H1 (cell line): Measurements from ENCODE around the gene FFAR2. TPM values are rescaled to one million over a fixed set of nuclear protein-coding genes. Genes with fewer than 3 reads are reported as not detected.

Source experiments
- CTCF ChIA-PET: fragments of 300-600 bp; sonication (Branson Sonifier 250); formaldehyde crosslinking; loops from one replicate; lab custom pipeline; 2021; ENCODE audit not compliant: partially characterized antibody; lab: Charles Lee
- POLR2A ChIA-PET: fragments of 300-600 bp; sonication (Branson Sonifier 250); formaldehyde crosslinking; loops from one replicate; lab custom pipeline; 2021; ENCODE audit warnings: inconsistent platforms; ENCODE audit not compliant: partially characterized antibody; lab: Charles Lee
- DNase-seq, 2 experiments: peaks; one replicate each; pipeline versions ENCODE4 v3.0.0 to v3.0.0-alpha.2; 2010 to 2022; ENCODE audit warnings: low spot score in 2 of 2, low read depth in 1 of 2, mixed read lengths in 1 of 2
- FAIRE-seq: peaks from 2 replicates; lab custom pipeline; 2011; peaks lifted over from hg19 to GRCh38; lab: Jason Lieb, UNC
- H2AFZ ChIP-seq: 2 replicates; pipeline ENCODE4 v1.8.1; 2012; ENCODE audit warnings: low read length, inconsistent platforms
- H2AK5ac ChIP-seq: 2 replicates; pipeline ENCODE4 v1.6.1; 2013; ENCODE audit warnings: low read depth, low read length
- H2BK120ac ChIP-seq: replicated peaks from 2 replicates; pipeline ENCODE3; 2013; ENCODE audit warnings: low read depth, low read length, inconsistent platforms
- H2BK12ac ChIP-seq: 2 replicates; pipeline ENCODE4 v1.6.1; 2013; ENCODE audit warnings: low read depth, low read length
- H2BK15ac ChIP-seq: 2 replicates; pipeline ENCODE4 v1.6.1; 2013; ENCODE audit warnings: low read length
- H2BK20ac ChIP-seq: 2 replicates; pipeline ENCODE4 v1.6.1; 2013; ENCODE audit warnings: low read length
- H2BK5ac ChIP-seq: 2 replicates; pipeline ENCODE4 v1.6.1; 2013; ENCODE audit warnings: low read depth, low read length
- H3K14ac ChIP-seq: 2 replicates; pipeline ENCODE4 v1.6.1; 2013; ENCODE audit warnings: inconsistent platforms; ENCODE audit not compliant: insufficient read length
- H3K18ac ChIP-seq: 2 replicates; pipeline ENCODE4 v1.6.1; 2013; ENCODE audit warnings: low read length; ENCODE audit errors: extremely low read depth
- H3K23ac ChIP-seq: 2 replicates; pipeline ENCODE4 v1.6.1; 2013; ENCODE audit warnings: inconsistent platforms; ENCODE audit not compliant: insufficient read length
- H3K23me2 ChIP-seq: 2 replicates; pipeline ENCODE4 v1.6.1; 2013; ENCODE audit warnings: low read depth, low read length
- H3K27ac ChIP-seq: 2 replicates; pipeline ENCODE4 v1.6.1; 2011; ENCODE audit warnings: low read depth, low read length, inconsistent platforms
- H3K27me3 ChIP-seq, 4 experiments: replicated peaks in 1 of 4; 1 replicate in 1 of 4; 2 replicates in 3 of 4; pipeline versions ENCODE4 v1.6.1 to v1.8.1; 2011 to 2013; ENCODE audit warnings: low read length in 3 of 4, mild to moderate bottlenecking in 3 of 4, inconsistent platforms in 2 of 4, mixed read lengths in 2 of 4, moderate library complexity in 1 of 4; ENCODE audit not compliant: control insufficient read depth in 3 of 4, insufficient read depth in 3 of 4; ENCODE audit errors: extremely low read depth in 1 of 4
- H3K36me3 ChIP-seq, 4 experiments: 2 replicates each; pipeline versions ENCODE4 v1.6.1 to v1.8.1; 2011 to 2013; ENCODE audit warnings: mild to moderate bottlenecking in 4 of 4, low read length in 3 of 4, moderate library complexity in 2 of 4, control low read depth in 1 of 4, inconsistent platforms in 1 of 4; ENCODE audit not compliant: insufficient read depth in 4 of 4, control insufficient read depth in 2 of 4
- H3K4ac ChIP-seq: replicated peaks from 2 replicates; pipeline ENCODE3; 2013; ENCODE audit warnings: low read length, low read depth, mixed read lengths, inconsistent platforms; ENCODE audit not compliant: insufficient read length
- H3K4me1 ChIP-seq, 4 experiments: replicated peaks in 1 of 4; 1 replicate in 1 of 4; 2 replicates in 3 of 4; pipeline versions ENCODE4 v1.6.1 to v1.8.1; 2011 to 2013; ENCODE audit warnings: low read length in 3 of 4, inconsistent platforms in 2 of 4, mixed read lengths in 1 of 4; ENCODE audit not compliant: insufficient read depth in 4 of 4, control insufficient read depth in 3 of 4
- H3K4me2 ChIP-seq, 2 experiments: 2 replicates each; pipeline versions ENCODE4 v1.6.1 to v1.8.1; 2011 to 2013; ENCODE audit warnings: low read depth in 2 of 2, low read length in 2 of 2, control low read depth in 1 of 2, inconsistent platforms in 1 of 2, mild to moderate bottlenecking in 1 of 2; ENCODE audit not compliant: insufficient read depth in 1 of 2
- H3K4me3 ChIP-seq, 4 experiments: fragments of 200-600, 300-600 bp in 1 of 4; sonication (generic), shearing (Covaris generic), sonication (Bioruptor Twin) in 1 of 4; 2 replicates each; pipeline versions ENCODE4 v1.5.1 to v1.8.1; 2011 to 2016; ENCODE audit warnings: low read length in 4 of 4, low read depth in 3 of 4, control low read depth in 2 of 4, inconsistent platforms in 2 of 4, mild to moderate bottlenecking in 2 of 4, mixed read lengths in 1 of 4, moderate library complexity in 1 of 4; ENCODE audit not compliant: insufficient read depth in 2 of 4; ENCODE audit errors: extremely low read depth in 1 of 4
- H3K56ac ChIP-seq: replicated peaks from 2 replicates; pipeline ENCODE3; 2013; ENCODE audit warnings: low read depth, mild to moderate bottlenecking, mixed read lengths, low read length, inconsistent platforms; ENCODE audit not compliant: insufficient read length
- H3K79me1 ChIP-seq: 2 replicates; pipeline ENCODE4 v1.6.1; 2013; ENCODE audit warnings: low read depth, low read length, control low read depth
- H3K79me2 ChIP-seq, 2 experiments: 2 replicates each; pipeline versions ENCODE4 v1.6.1 to v1.8.1; 2012 to 2013; ENCODE audit warnings: low read length in 2 of 2, mild to moderate bottlenecking in 2 of 2, inconsistent platforms in 1 of 2; ENCODE audit not compliant: insufficient read depth in 2 of 2, control insufficient read depth in 1 of 2
- H3K9ac ChIP-seq, 4 experiments: replicated peaks in 1 of 4; 1 replicate in 1 of 4; 2 replicates in 3 of 4; pipeline versions ENCODE4 v1.6.1 to v1.8.1; 2011 to 2013; ENCODE audit warnings: low read depth in 3 of 4, low read length in 3 of 4, control low read depth in 2 of 4, mild to moderate bottlenecking in 2 of 4, moderate library complexity in 2 of 4, inconsistent platforms in 1 of 4; ENCODE audit errors: extremely low read depth in 1 of 4
- H3K9me3 ChIP-seq, 2 experiments: 2 replicates each; pipeline versions ENCODE4 v1.6.1 to v1.8.1; 2012 to 2013; ENCODE audit warnings: mild to moderate bottlenecking in 2 of 2, moderate library complexity in 2 of 2, control low read depth in 1 of 2, inconsistent platforms in 1 of 2, low read depth in 1 of 2, low read length in 1 of 2, mixed read lengths in 1 of 2; ENCODE audit not compliant: insufficient read depth in 2 of 2
- H4K20me1 ChIP-seq, 2 experiments: replicated peaks in 1 of 2; 2 replicates each; pipeline versions ENCODE3 to v1.8.1; 2011 to 2013; ENCODE audit warnings: inconsistent platforms in 2 of 2, low read length in 2 of 2, mild to moderate bottlenecking in 1 of 2; ENCODE audit not compliant: insufficient read depth in 2 of 2, control insufficient read depth in 1 of 2
- H4K5ac ChIP-seq: 2 replicates; pipeline ENCODE4 v1.6.1; 2013; ENCODE audit warnings: low read length, low read depth, mixed read lengths, inconsistent platforms; ENCODE audit not compliant: insufficient read length
- H4K8ac ChIP-seq: 2 replicates; pipeline ENCODE4 v1.8.0; 2013; ENCODE audit warnings: mild to moderate bottlenecking, moderate library complexity, low read length, inconsistent platforms; ENCODE audit not compliant: insufficient read depth; ENCODE audit errors: extremely low read depth
- H4K91ac ChIP-seq: replicated peaks from 2 replicates; pipeline ENCODE3; 2013; ENCODE audit warnings: low read length, mixed read lengths, inconsistent platforms; ENCODE audit not compliant: insufficient read length
- FOSL1 ChIP-seq: IDR thresholded peaks from 2 replicates; pipeline ENCODE4 v1.6.1; 2011; ENCODE audit warnings: mild to moderate bottlenecking, low read depth, low read length, moderate library complexity; ENCODE audit not compliant: insufficient read depth
- GTF2F1 ChIP-seq: IDR thresholded peaks from 2 replicates; pipeline ENCODE4 v1.6.1; 2012; ENCODE audit warnings: low read depth, low read length, improper control_type of control experiment, borderline replicate concordance
- HDAC6 ChIP-seq: IDR thresholded peaks from one replicate; pipeline ENCODE4 v1.7.1; 2012; ENCODE audit warnings: low read depth, mild to moderate bottlenecking, inconsistent platforms, low read length, moderate library complexity
- KDM5A ChIP-seq: fragments of 200-600 bp; IDR thresholded peaks from 2 replicates; pipeline ENCODE4 v1.7.1; 2012; ENCODE audit warnings: mild to moderate bottlenecking, low read length, inconsistent platforms, mixed read lengths
- MAFK ChIP-seq: IDR thresholded peaks from 2 replicates; pipeline ENCODE4 v1.6.1; 2012; ENCODE audit warnings: low read depth, mild to moderate bottlenecking, improper control_type of control experiment, low read length
- RBBP5 ChIP-seq: IDR thresholded peaks from 2 replicates; pipeline ENCODE4 v1.7.1; 2012; ENCODE audit warnings: low read depth, mild to moderate bottlenecking, inconsistent platforms, low read length, moderate library complexity, borderline replicate concordance
- RFX5 ChIP-seq: IDR thresholded peaks from 2 replicates; pipeline ENCODE4 v1.6.1; 2011; ENCODE audit warnings: low read depth, low read length, improper control_type of control experiment, borderline replicate concordance
- RXRA ChIP-seq: IDR thresholded peaks from 2 replicates; pipeline ENCODE4 v1.6.1; 2011; ENCODE audit warnings: low read depth, mild to moderate bottlenecking, low read length, moderate library complexity; ENCODE audit not compliant: insufficient read depth
- TAF1 ChIP-seq: IDR thresholded peaks from 2 replicates; pipeline ENCODE4 v1.6.1; 2011; ENCODE audit warnings: mild to moderate bottlenecking, low read depth, low read length
- TAF7 ChIP-seq: optimal IDR thresholded peaks from 2 replicates; pipeline ENCODE3; 2011; ENCODE audit warnings: low read depth, mild to moderate bottlenecking, inconsistent platforms, low read length, moderate library complexity, borderline replicate concordance
- TBP ChIP-seq: IDR thresholded peaks from 2 replicates; pipeline ENCODE4 v1.6.1; 2011; ENCODE audit warnings: low read depth, low read length, improper control_type of control experiment
- TCF12 ChIP-seq: IDR thresholded peaks from 2 replicates; pipeline ENCODE4 v1.6.1; 2011; ENCODE audit warnings: low read depth, mild to moderate bottlenecking, low read length
- WGBS, 2 experiments: shearing (Covaris generic) in 1 of 2; methylation state at CpG; one replicate each; pipeline versions ENCODE4 v1.1.6 to v1.1.7; 2013 to 2015; ENCODE audit warnings: low lambda C conversion rate in 2 of 2, mixed read lengths in 2 of 2, inconsistent platforms in 1 of 2, low coverage in 1 of 2, missing lambda C conversion rate in 1 of 2; ENCODE audit not compliant: insufficient replicate concordance in 2 of 2, insufficient coverage in 1 of 2, insufficient read length in 1 of 2; ENCODE audit errors: extremely low coverage in 1 of 2, missing lambda C conversion rate in 1 of 2; 5-methylcytosine and 5-hydroxymethylcytosine counted together
- polyA plus RNA-seq, 7 experiments: library from polyadenylated mRNA; depleted of rRNA in 3 of 7; stranded (reverse) in 5 of 7; unstranded in 2 of 7; fragments of >200 nt in 5 of 7; fragments of 200-250 nt in 2 of 7; gene quantifications; 1 replicate in 5 of 7; 2 replicates in 1 of 7; 4 replicates in 1 of 7; pipeline versions ENCODE4 v1.2.1 to v1.2.3, GENCODE V29; 2011 to 2013; ENCODE audit warnings: missing spikeins in 2 of 7, mixed read lengths in 2 of 7
- total RNA-seq: library from RNA; stranded (reverse); fragmentation: NEBNext Ultra II Directional; extraction: Animal tissue kit (Norgen Biotek cat#: 25700); gene quantifications from 2 replicates; pipeline ENCODE4 v1.2.1, GENCODE V29; 2021
- TF ChIP-seq, protein P1 (sequence below): IDR thresholded peaks from 2 replicates; pipeline ENCODE4 v1.6.1; 2012; ENCODE audit warnings: inconsistent platforms
- TF ChIP-seq, protein P2 (sequence below): IDR thresholded peaks from 2 replicates; pipeline ENCODE4 v1.6.1; 2012; ENCODE audit warnings: inconsistent platforms

The FFAR2 gene
- total and polyA plus RNA-seq, 2 of the 8 experiments (the other 6 are each of a cell fraction or from before 2014, with no cell fraction given): not detected

DNA sequence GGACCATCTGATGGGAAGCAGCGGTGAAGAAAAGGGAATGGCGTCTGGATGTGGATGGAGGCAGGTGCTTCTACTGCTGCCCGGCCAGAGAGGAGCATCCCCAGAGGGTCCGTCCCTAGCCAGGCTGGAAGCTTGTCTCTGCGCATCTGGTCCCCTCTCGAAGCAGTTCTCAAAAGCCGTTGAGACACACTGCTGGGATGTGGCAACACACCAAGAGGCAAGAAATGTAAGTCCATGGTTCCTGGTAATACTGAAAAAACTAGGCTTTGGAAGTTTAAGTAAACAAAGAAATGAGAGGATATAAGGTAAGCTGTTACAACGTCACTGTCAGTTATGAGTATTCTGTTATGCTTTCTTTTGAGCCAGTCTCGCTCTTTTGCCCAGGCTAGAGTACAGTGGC, 15.1 kb upstream of the FFAR2 start:
- FAIRE-seq: no peak
- ChIA-PET CTCF (no interaction called here), POLR2A (no interaction called here)

More for the DNA sequence above, 15.1 kb upstream of the FFAR2 start:
- H3K27me3 ChIP-seq: no peaks in the 10 kb centered on the region
- no peaks in the 10 kb centered on the region for H3K79me1 ChIP-seq
- H2BK12ac ChIP-seq: no peak overlapping the region
- H3K27ac ChIP-seq: no peak overlapping the region
- H2BK5ac ChIP-seq: no peak overlapping the region
- H3K23me2 ChIP-seq: no peaks in the 10 kb centered on the region
- H4K91ac ChIP-seq: no peak overlapping the region
- H3K23ac ChIP-seq: no peak overlapping the region
- no peak overlapping the region for H4K5ac ChIP-seq
- no peak overlapping the region for H3K9ac ChIP-seq
- no peak for TF ChIP-seq RXRA
- no peak for TF ChIP-seq TCF12
- TF ChIP-seq KDM5A: no peak
- TF ChIP-seq TAF7: no peak
- no peak for TF ChIP-seq RFX5
- no peak for TF ChIP-seq HDAC6
- TF ChIP-seq, protein P1, sequence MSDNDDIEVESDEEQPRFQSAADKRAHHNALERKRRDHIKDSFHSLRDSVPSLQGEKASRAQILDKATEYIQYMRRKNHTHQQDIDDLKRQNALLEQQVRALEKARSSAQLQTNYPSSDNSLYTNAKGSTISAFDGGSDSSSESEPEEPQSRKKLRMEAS: no peak
- TF ChIP-seq, protein P2, sequence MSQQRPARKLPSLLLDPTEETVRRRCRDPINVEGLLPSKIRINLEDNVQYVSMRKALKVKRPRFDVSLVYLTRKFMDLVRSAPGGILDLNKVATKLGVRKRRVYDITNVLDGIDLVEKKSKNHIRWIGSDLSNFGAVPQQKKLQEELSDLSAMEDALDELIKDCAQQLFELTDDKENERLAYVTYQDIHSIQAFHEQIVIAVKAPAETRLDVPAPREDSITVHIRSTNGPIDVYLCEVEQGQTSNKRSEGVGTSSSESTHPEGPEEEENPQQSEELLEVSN: no peak
- no peak for TF ChIP-seq TAF1
- TF ChIP-seq MAFK: no peak
- no peak for TF ChIP-seq RBBP5
- no peak for TF ChIP-seq GTF2F1
- no peak for TF ChIP-seq TBP
- TF ChIP-seq FOSL1: no peak
- H3K9me3 ChIP-seq: no peaks in the 10 kb centered on the region
- no peak overlapping the region for H4K8ac ChIP-seq
- no peaks in the 10 kb centered on the region for H3K79me2 ChIP-seq
- no peak overlapping the region for H2BK120ac ChIP-seq
- no peak overlapping the region for H3K56ac ChIP-seq
- H2BK15ac ChIP-seq: no peak overlapping the region
- H4K20me1 ChIP-seq: no peaks in the 10 kb centered on the region
- no peak overlapping the region for H2AK5ac ChIP-seq
- no peaks in the 10 kb centered on the region for H3K4me1 ChIP-seq
- DNase-seq: no peak
- H3K4ac ChIP-seq: no peak overlapping the region
- H3K4me2 ChIP-seq: no peak overlapping the region
- no peak overlapping the region for H2AFZ ChIP-seq
- no peak overlapping the region for H3K18ac ChIP-seq
- no peak overlapping the region for H3K14ac ChIP-seq
- 90% methylated on average over 9 of the region's 9 CpGs; no CpG with 5 or more reads in 1 of the 2 experiments for WGBS, 2 experiments
- no peaks in the 10 kb centered on the region for H3K36me3 ChIP-seq
- H3K4me3 ChIP-seq: no peak overlapping the region
- no peak overlapping the region for H2BK20ac ChIP-seq
